COR-L47 (cell line): ENCODE results near the gene QPCT.
"Not testable (repeated sequence)": the region's sequence is repeated elsewhere in the genome, so short reads cannot be mapped to it uniquely, and the experiment has no call there.

Experiments
- DNase-seq: peaks from one replicate; lab custom pipeline; 2025; lab: John Stamatoyannopoulos, UW

QPCT gene

GRCh38 chr2:37344453-37345361 is at the start of gene QPCT:
TSS of gene QPCT (plus strand) at chr2:37344630. CDS start at chr2:37344732, 102 bp downstream.
- DNase-seq, result peak; percentile 69

DNA sequence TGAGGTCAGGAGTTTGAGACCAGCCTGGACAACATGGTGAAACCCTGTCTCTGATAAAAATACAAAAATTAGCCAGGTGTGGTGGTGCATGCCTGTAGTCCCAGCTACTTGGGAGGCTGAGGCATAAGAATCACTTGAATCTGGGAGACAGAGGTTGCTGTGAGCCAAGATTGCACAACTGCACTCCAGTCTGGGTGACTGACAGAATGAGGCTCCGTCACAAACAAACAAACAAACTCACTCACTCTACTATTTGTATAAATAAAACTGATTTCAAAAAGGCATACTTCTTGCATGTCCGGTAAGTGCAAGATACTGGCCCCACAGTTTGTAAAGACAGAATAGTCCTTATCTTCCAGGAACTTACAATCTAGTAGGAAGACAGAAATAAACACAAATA is 49.6 kb upstream of the QPCT start:
- DNase-seq, result not testable (repeated sequence)

- no peak for DNase-seq
These were observed 48.9 kb upstream of the QPCT start for GRCh38 chr2:37295469-37296073.

DNA sequence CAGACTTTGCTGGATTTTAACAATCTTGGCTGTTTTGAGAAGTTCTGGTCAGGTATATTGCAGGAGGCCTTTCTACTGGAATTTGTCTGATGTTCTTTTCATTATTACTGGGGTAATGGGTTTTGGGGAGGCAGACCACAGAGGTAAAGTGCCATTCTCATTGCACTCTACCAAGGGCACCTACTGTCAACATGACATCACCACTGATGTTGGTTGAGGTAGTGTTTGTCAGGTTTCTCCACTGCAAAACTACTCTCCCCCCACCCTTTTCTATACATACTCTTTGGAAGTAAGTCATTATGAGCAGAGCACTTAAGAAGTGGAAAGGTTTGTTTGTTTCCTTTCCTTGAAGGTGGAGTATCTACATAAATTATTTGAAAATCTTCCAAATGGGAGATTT is 46.8 kb upstream of the QPCT start:
- no peak for DNase-seq

DNA sequence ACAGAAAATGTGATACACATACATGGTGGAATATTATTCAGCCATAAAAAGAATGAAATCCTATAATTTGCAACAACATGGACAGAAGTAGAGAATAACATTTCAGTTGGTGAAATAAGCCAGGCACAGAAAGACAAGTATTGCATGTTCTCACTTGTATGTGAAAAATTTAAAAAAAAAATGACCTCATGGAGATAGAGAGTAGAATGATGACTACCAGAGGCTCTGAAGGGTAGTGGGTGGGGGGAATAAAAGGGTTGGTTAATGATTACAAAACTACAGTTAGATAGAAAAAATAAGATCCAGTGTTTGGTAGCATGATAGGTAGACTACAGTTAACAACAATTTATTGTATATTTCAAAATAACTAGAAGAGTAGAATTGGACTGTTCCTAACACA is 44.3 kb upstream of the QPCT start:
- no peak for DNase-seq

GRCh38 chr2:37300578-37300977 is 43.9 kb upstream of the QPCT start:
- DNase-seq, result no peak

- DNase-seq, result no peak
These were observed 43.0 kb upstream of the QPCT start for GRCh38 chr2:37301408-37301807.

- no peak for DNase-seq
These were observed 41.7 kb upstream of the QPCT start for GRCh38 chr2:37302701-37303252.

DNA sequence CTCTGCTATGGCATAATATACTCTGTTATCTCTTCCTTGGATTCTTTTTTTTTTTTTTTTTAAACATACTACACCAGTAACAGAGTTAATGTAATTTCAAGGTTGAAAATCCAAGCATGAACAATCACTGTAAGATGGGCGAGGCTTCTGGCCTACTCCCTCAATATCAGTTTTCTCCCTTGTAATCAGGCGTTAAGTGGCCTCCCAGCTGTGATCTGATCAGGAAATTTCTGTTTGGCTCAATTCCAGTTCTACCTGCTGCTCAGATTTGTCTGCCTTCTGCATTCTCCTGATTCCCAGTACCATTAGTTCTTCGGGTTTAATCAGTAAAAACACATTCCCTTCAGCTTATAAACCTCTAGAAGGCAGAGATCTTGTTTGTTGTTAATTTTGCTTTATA is 38.4 kb upstream of the QPCT start:
- DNase-seq, result peak; percentile 90

DNA sequence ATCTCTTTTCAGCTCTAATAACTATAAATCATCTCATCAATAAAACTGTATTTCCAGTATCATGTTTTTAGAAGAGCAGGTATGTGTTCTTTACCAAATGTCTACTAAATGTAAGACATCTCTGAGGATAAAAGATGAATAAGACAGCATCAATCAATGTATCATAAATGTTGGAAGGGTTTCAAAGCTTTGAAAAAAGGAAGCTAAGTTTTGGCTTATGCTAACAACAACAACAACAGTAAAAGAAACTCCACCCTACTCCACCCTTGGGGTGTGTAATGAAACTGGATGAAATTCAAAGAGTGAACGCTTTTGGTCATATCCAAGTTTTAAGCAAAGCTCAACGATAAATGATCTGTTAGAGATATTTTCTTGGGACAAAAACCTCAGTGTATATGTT is 36.9 kb upstream of the QPCT start:
- DNase-seq, result no peak

- no peak for DNase-seq
These were observed 29.1 kb upstream of the QPCT start for GRCh38 chr2:37315364-37315763.

- DNase-seq, result no peak
These were observed 28.2 kb upstream of the QPCT start for GRCh38 chr2:37316181-37316580.

DNA sequence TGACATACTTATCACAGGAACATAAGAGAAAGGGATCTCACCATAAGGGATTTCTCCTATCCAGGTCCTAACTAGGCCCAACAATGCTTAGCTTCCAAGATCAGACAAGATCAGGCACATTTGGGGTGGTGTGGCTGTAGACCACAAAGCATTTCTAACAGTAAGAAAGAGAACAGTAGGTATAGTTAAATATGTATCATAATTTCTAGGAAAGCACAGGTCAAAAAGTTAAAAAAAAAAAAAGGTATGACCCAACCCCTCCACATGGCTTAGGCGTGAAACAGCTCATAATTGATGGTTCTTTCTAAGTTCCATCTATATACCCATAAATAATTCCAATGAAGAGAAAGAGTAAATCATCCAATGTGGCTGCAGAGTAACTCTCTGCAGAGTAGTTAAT is 26.7 kb upstream of the QPCT start:
- DNase-seq, result no peak

GRCh38 chr2:37318401-37318800 is 26.0 kb upstream of the QPCT start:
- no peak for DNase-seq

DNA sequence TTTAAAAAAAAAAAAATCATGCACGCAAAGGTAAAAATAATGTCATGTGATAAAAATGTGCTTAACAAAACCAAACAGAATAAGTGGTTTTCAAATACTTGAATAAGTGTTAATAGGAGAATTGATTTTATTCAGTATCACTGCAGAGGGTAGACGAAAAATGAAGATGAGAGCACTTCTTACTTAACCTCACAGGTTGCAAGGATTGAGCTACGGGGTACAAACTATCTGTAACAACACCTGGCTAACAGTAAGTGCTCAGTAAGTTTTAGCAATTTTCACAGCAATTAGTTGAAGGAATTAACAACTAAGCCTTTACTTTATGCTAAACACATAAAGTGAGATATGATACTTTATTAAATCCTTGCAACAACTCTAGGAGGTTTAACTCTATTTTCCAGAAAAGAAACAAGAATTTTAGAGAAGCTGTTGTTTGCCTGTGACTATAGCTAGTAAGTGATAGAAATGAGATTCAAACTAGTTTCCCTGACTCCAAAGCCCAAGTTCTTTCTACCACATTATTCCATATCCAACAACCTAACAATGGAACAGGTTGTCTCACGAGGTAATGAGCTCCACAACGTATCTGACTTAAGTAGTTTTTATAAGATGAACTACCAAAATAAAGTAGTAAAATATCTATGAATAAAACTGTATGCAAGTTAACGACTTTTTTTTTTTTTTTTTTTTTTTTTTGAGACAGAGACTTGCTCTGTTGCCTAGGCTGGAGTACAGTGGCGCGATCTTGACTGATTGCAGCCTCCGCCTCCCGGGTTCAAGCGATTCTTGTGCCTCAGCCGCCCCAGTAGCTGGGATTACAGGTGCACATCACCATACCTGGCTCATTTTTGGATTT is 24.4 kb upstream of the QPCT start:
- no peak for DNase-seq

- DNase-seq, result no peak
These were observed 23.3 kb upstream of the QPCT start for GRCh38 chr2:37321029-37321682.

- no peak for DNase-seq
These were observed 22.1 kb upstream of the QPCT start for GRCh38 chr2:37322368-37322767.

- no peak for DNase-seq
These were observed 21.2 kb upstream of the QPCT start for GRCh38 chr2:37323176-37323780.

- no peak for DNase-seq
These were observed 20.5 kb upstream of the QPCT start for GRCh38 chr2:37323781-37324535.

GRCh38 chr2:37324536-37324785 is 20.0 kb upstream of the QPCT start:
- no peak for DNase-seq
